ENCODE results near the gene APC. TPM values are rescaled to one million over a fixed set of nuclear protein-coding genes. Genes with fewer than 3 reads are reported as not detected.
"Not testable (repeated sequence)": the region's sequence is repeated elsewhere in the genome, so short reads cannot be mapped to it uniquely, and the experiment has no call there.

Gene APC
- total RNA-seq, 1 experiment from 2014 or later = 25.5 TPM

DNA sequence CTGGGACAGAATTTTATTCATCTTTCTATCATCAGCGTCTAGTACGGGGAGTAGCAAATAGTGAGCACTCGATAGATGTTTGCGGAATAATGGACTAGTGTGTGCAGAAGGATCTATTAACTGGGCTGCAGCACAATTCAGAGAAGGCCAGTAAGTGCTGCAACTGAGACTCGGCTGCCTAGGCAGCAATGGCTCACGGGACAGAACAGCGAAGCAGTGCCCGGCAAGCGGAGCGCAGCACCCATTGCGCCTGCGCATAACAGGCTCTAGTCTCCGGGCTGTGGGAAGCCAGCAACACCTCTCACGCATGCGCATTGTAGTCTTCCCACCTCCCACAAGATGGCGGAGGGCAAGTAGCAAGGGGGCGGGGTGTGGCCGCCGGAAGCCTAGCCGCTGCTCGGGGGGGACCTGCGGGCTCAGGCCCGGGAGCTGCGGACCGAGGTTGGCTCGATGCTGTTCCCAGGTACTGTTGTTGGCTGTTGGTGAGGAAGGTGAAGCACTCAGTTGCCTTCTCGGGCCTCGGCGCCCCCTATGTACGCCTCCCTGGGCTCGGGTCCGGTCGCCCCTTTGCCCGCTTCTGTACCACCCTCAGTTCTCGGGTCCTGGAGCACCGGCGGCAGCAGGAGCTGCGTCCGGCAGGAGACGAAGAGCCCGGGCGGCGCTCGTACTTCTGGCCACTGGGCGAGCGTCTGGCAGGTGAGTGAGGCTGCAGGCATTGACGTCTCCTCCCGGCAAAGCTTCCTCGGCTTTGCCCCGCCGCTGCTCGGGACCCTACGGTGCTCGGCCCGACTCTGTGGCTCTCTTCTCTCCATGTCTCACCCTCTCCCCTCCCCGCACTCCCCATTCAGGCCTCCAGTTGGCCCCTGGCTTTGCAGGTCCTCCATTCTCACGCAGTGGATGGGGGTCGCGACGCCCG lies 30.2 kb upstream of the APC start:
- Histone ChIP-seq H3K36me3 (replicated peaks; ENCODE audit: control insufficient read depth, insufficient read depth, low read length) (no peaks in the 10 kb centered on the region), H3K4me3 (ENCODE audit: insufficient read depth, low read depth, low read length) (peak overlapping the region; percentile 96), H3K27me3 (ENCODE audit: control insufficient read depth, insufficient read depth, low read length) (no peaks in the 10 kb centered on the region)
- peak; percentile 94 for DNase-seq

DNA sequence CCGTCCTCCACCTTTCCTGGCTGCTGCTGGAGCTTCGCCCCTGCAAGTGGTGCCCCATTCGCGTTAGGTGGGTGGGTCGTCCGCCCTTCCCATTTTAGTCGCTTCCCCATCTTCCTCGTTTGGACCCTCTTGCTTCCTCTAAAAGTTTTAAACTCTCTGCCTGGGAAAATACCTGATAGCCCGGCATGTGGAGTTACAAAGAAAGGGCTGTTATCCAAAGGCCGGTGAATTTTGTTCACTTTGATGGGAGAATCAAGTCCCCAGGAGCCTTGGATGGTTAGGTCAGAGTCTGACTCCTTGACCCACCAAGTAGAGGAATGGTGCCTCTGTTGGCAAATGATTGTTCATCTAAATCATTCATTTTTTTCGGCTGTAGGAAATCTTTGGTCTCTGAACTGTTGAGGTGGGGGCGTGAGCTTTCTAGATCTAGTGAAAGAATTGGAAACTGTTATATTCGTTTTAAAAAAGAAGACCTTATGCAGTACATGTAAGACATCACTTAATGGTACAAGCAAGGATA lies 29.5 kb upstream of the APC start:
- Histone ChIP-seq H3K27me3 (ENCODE audit: control insufficient read depth, insufficient read depth, low read length) (no peaks in the 10 kb centered on the region), H3K4me3 (ENCODE audit: insufficient read depth, low read depth, low read length) (peak overlapping the region; percentile 96), H3K36me3 (replicated peaks; ENCODE audit: control insufficient read depth, insufficient read depth, low read length) (no peaks in the 10 kb centered on the region)
- peak; percentile 8 for DNase-seq

GRCh38 chr5:112709416-112709815 lies 28.3 kb upstream of the APC start:
- H3K27me3 ChIP-seq (ENCODE audit: control insufficient read depth, insufficient read depth, low read length) = no peaks in the 10 kb centered on the region
- DNase-seq = no peak
- H3K36me3 ChIP-seq (replicated peaks; ENCODE audit: control insufficient read depth, insufficient read depth, low read length) = no peaks in the 10 kb centered on the region
- H3K4me3 ChIP-seq (ENCODE audit: insufficient read depth, low read depth, low read length) = no peak overlapping the region

- DNase-seq = no peak
- no peaks in the 10 kb centered on the region for H3K36me3 ChIP-seq (replicated peaks; ENCODE audit: control insufficient read depth, insufficient read depth, low read length)
- H3K4me3 ChIP-seq (ENCODE audit: insufficient read depth, low read depth, low read length) = no peak overlapping the region
- no peaks in the 10 kb centered on the region for H3K27me3 ChIP-seq (ENCODE audit: control insufficient read depth, insufficient read depth, low read length)
These were observed 26.8 kb upstream of the APC start for GRCh38 chr5:112710896-112711295.

GRCh38 chr5:112711436-112711835 lies 26.2 kb upstream of the APC start:
- no peak for DNase-seq
- Histone ChIP-seq H3K27me3 (ENCODE audit: control insufficient read depth, insufficient read depth, low read length) (no peaks in the 10 kb centered on the region), H3K36me3 (replicated peaks; ENCODE audit: control insufficient read depth, insufficient read depth, low read length) (no peaks in the 10 kb centered on the region), H3K4me3 (ENCODE audit: insufficient read depth, low read depth, low read length) (no peak overlapping the region)

- no peak for DNase-seq
- Histone ChIP-seq H3K27me3 (ENCODE audit: control insufficient read depth, insufficient read depth, low read length) (no peaks in the 10 kb centered on the region), H3K36me3 (replicated peaks; ENCODE audit: control insufficient read depth, insufficient read depth, low read length) (no peaks in the 10 kb centered on the region), H3K4me3 (ENCODE audit: insufficient read depth, low read depth, low read length) (no peak overlapping the region)
These were observed 24.5 kb upstream of the APC start for GRCh38 chr5:112713206-112713605.

GRCh38 chr5:112716895-112717294 lies 20.8 kb upstream of the APC start:
- H3K36me3 ChIP-seq (replicated peaks; ENCODE audit: control insufficient read depth, insufficient read depth, low read length); H3K27me3 ChIP-seq (ENCODE audit: control insufficient read depth, insufficient read depth, low read length); H3K4me3 ChIP-seq (ENCODE audit: insufficient read depth, low read depth, low read length); DNase-seq: not testable (repeated sequence)

DNA sequence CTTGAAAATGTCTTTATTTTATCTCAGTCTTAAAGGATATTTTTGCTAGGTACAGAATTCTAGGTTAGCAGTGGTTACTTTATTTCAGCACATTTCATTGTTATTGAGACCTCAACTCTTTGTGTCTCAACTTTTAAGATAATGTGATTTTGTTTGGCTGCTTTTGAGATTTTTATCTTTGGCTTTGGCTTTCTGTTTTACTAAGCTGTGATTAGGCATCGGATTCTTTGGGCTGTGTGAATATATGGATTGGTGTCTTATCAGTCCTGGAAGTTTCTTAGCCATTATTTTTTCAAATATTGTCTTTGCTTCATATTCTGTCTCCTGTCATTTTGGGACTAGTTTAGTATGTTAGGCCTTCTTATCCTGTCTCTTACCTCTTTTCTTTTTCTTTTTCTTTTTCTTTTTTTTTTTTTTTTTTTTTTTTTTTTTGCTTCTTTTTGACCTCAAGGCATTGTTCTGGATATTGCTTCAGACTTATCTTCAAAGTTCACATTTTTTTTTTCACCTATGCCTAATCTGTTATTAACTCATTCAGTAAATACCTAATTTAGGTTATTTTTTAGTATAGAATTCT lies 20.1 kb upstream of the APC start:
- H3K4me3 ChIP-seq (ENCODE audit: insufficient read depth, low read depth, low read length) = no peak overlapping the region

GRCh38 chr5:112718344-112718743 lies 19.3 kb upstream of the APC start:
- DNase-seq = no peak
- Histone ChIP-seq H3K36me3 (replicated peaks; ENCODE audit: control insufficient read depth, insufficient read depth, low read length) (no peaks in the 10 kb centered on the region), H3K4me3 (ENCODE audit: insufficient read depth, low read depth, low read length) (no peak overlapping the region), H3K27me3 (ENCODE audit: control insufficient read depth, insufficient read depth, low read length) (no peaks in the 10 kb centered on the region)

More for the DNA sequence above, 20.1 kb upstream of the APC start:
- Histone ChIP-seq H3K27me3 (ENCODE audit: control insufficient read depth, insufficient read depth, low read length) (no peaks in the 10 kb centered on the region), H3K36me3 (replicated peaks; ENCODE audit: control insufficient read depth, insufficient read depth, low read length) (no peaks in the 10 kb centered on the region)
- no peak for DNase-seq

- H3K36me3 ChIP-seq (replicated peaks; ENCODE audit: control insufficient read depth, insufficient read depth, low read length) = no peaks in the 10 kb centered on the region
- DNase-seq = no peak
- H3K27me3 ChIP-seq (ENCODE audit: control insufficient read depth, insufficient read depth, low read length) = no peaks in the 10 kb centered on the region
- H3K4me3 ChIP-seq (ENCODE audit: insufficient read depth, low read depth, low read length) = no peak overlapping the region
These were observed 17.1 kb upstream of the APC start for GRCh38 chr5:112720576-112720975.

DNA sequence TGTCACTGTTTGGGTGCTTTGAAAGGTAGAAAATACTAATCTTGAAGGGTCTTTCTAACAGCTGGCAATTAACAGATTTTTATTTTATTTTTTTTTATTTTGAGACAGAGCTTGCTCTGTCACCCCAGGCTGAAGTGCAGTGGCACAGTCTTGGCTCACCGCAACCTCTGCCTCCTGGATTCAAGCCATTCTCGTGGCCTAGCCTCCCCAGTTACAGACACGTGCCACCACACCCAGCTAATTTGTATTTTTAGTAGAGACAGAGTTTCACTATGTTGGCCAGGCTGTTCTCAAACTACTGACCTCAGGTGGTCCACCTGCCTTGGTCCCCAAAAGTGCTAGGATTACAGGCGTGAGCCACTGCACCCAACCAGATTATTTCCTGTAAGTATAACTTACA lies 12.8 kb upstream of the APC start:
- no peak for DNase-seq
- Histone ChIP-seq H3K27me3 (ENCODE audit: control insufficient read depth, insufficient read depth, low read length) (no peaks in the 10 kb centered on the region), H3K36me3 (replicated peaks; ENCODE audit: control insufficient read depth, insufficient read depth, low read length) (no peaks in the 10 kb centered on the region), H3K4me3 (ENCODE audit: insufficient read depth, low read depth, low read length) (no peak overlapping the region)

DNA sequence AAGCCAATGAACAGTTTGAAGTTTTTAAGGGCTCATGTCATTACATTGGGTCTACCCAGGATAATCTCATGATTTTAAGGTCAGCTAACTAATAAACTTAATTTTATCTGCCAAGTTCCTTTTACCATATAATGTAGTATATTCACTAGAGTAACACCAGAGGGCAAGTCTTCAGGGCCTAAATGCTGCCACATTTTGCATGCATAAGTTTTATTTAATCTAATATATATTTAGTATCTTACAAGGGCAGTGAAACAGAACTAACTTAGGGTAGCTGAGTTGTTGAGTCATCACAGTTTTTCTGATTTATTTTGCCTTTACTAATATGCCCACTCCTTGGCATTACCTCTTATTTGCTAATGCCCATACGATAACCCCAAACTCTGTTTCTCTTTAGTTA lies 8.1 kb upstream of the APC start:
- Histone ChIP-seq H3K27me3 (ENCODE audit: control insufficient read depth, insufficient read depth, low read length) (no peaks in the 10 kb centered on the region), H3K36me3 (replicated peaks; ENCODE audit: control insufficient read depth, insufficient read depth, low read length) (no peaks in the 10 kb centered on the region), H3K4me3 (ENCODE audit: insufficient read depth, low read depth, low read length) (no peak overlapping the region)
- no peak for DNase-seq

DNA sequence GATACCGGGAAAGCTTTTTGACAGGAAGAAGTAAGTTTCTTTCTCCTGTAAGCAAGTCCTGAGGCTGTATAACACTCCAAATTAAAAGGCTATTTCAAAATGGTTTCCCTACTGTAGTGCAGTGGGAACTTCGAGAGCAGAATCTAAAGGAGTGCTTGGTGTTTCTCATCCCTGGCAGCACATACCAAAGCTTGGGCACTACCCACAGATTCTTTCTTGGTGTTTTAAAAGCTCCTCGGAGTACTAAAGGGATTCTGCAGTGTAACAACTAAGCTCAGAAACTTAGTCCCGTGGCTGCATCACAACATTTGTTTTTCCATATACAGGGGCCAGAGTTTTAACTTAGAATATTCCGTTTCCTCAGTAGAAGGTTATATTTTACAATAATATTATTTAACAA lies 5.6 kb upstream of the APC start:
- Histone ChIP-seq H3K27me3 (ENCODE audit: control insufficient read depth, insufficient read depth, low read length) (no peaks in the 10 kb centered on the region), H3K4me3 (ENCODE audit: insufficient read depth, low read depth, low read length) (no peak overlapping the region), H3K36me3 (replicated peaks; ENCODE audit: control insufficient read depth, insufficient read depth, low read length) (no peaks in the 10 kb centered on the region)
- DNase-seq = no peak

DNA sequence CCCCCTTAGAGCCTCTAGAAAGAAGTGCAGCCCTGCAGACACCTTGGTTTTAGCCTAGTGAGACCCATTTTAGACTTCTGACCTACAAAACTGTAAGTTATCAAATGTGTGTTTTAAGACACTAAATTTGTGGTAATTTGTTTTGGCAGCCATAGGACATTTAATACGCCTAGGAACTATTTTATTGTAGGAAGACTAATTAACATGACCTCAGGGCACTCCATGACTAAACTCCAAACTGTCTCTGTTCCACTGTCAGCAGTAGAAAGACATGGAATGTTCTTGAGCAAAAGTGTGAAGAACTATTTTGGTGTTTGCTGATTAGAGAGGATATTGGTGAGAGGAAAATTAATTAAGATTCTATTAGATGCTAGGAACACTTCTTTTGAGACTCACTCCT lies 4.1 kb upstream of the APC start:
- H3K4me3 ChIP-seq (ENCODE audit: insufficient read depth, low read depth, low read length) = no peak overlapping the region
- no peak for DNase-seq
- no peaks in the 10 kb centered on the region for H3K36me3 ChIP-seq (replicated peaks; ENCODE audit: control insufficient read depth, insufficient read depth, low read length)
- H3K27me3 ChIP-seq (ENCODE audit: control insufficient read depth, insufficient read depth, low read length) = no peaks in the 10 kb centered on the region

GRCh38 chr5:112734597-112734996 lies 3.1 kb upstream of the APC start:
- DNase-seq = no peak
- Histone ChIP-seq H3K4me3 (ENCODE audit: insufficient read depth, low read depth, low read length) (no peak overlapping the region), H3K36me3 (replicated peaks; ENCODE audit: control insufficient read depth, insufficient read depth, low read length) (no peaks in the 10 kb centered on the region), H3K27me3 (ENCODE audit: control insufficient read depth, insufficient read depth, low read length) (no peaks in the 10 kb centered on the region)

All from H7 (cell line).